ENCODE results near the gene MAMDC2.

MAMDC2 gene

GRCh38 chr9:70081120-70081495 lies 37.5 kb downstream of the MAMDC2 start:
- H3K9me3 ChIP-seq (ENCODE audit: insufficient read depth, low read depth, low read length) = no peaks in the 10 kb centered on the region
- H3K9ac ChIP-seq (ENCODE audit: low read depth, low read length, poor library complexity, severe bottlenecking) = no peak overlapping the region
- H3K79me2 ChIP-seq (ENCODE audit: insufficient read depth, low read length) = no peaks in the 10 kb centered on the region
- H3K27me3 ChIP-seq (ENCODE audit: insufficient read depth, low read length, poor library complexity, severe bottlenecking) = no peaks in the 10 kb centered on the region
- H3K9me2 ChIP-seq (replicated peaks; ENCODE audit: low read depth, low read length) = no peaks in the 10 kb centered on the region
- H4K20me1 ChIP-seq (ENCODE audit: insufficient read depth, low read length, poor library complexity, severe bottlenecking) = no peaks in the 10 kb centered on the region
- no peaks in the 10 kb centered on the region for H3F3A ChIP-seq (ENCODE audit: low read depth)
- no peak overlapping the region for H3K4me2 ChIP-seq (ENCODE audit: low read depth, low read length, poor library complexity, severe bottlenecking)
- H3K4me3 ChIP-seq (ENCODE audit: low read length, poor library complexity, severe bottlenecking) = no peak overlapping the region
- no peak for TF ChIP-seq CTCF (conservative IDR thresholded peaks at IDR 0.05; ENCODE audit: low read length)
- TF ChIP-seq EZH2phosphoT487 (IDR thresholded peaks at IDR 0.05; ENCODE audit: borderline replicate concordance) = no peak
- no peaks in the 10 kb centered on the region for H3K4me1 ChIP-seq (ENCODE audit: insufficient read depth, low read length, poor library complexity, severe bottlenecking)
- H2AFZ ChIP-seq (ENCODE audit: low read length) = no peak overlapping the region
- no peaks in the 10 kb centered on the region for H3K36me3 ChIP-seq (ENCODE audit: insufficient read depth, low read length)

- H3K4me2 ChIP-seq (ENCODE audit: low read depth, low read length, poor library complexity, severe bottlenecking) = no peak overlapping the region
- no peaks in the 10 kb centered on the region for H3K9me2 ChIP-seq (replicated peaks; ENCODE audit: low read depth, low read length)
- no peaks in the 10 kb centered on the region for H4K20me1 ChIP-seq (ENCODE audit: insufficient read depth, low read length, poor library complexity, severe bottlenecking)
- no peak overlapping the region for H3K4me3 ChIP-seq (ENCODE audit: low read length, poor library complexity, severe bottlenecking)
- no peaks in the 10 kb centered on the region for H3K79me2 ChIP-seq (ENCODE audit: insufficient read depth, low read length)
- H3K27me3 ChIP-seq (ENCODE audit: insufficient read depth, low read length, poor library complexity, severe bottlenecking) = no peaks in the 10 kb centered on the region
- no peak overlapping the region for H2AFZ ChIP-seq (ENCODE audit: low read length)
- no peaks in the 10 kb centered on the region for H3K4me1 ChIP-seq (ENCODE audit: insufficient read depth, low read length, poor library complexity, severe bottlenecking)
- no peak overlapping the region for H3K9ac ChIP-seq (ENCODE audit: low read depth, low read length, poor library complexity, severe bottlenecking)
- no peaks in the 10 kb centered on the region for H3K36me3 ChIP-seq (ENCODE audit: insufficient read depth, low read length)
- H3K9me3 ChIP-seq (ENCODE audit: insufficient read depth, low read depth, low read length) = no peaks in the 10 kb centered on the region
- no peaks in the 10 kb centered on the region for H3F3A ChIP-seq (ENCODE audit: low read depth)
- TF ChIP-seq CTCF (conservative IDR thresholded peaks at IDR 0.05; ENCODE audit: low read length) = no peak
- TF ChIP-seq EZH2phosphoT487 (IDR thresholded peaks at IDR 0.05; ENCODE audit: borderline replicate concordance) = no peak
These were observed 39.8 kb downstream of the MAMDC2 start for GRCh38 chr9:70083429-70083828.

- no peaks in the 10 kb centered on the region for H3K79me2 ChIP-seq (ENCODE audit: insufficient read depth, low read length)
- H3K4me3 ChIP-seq (ENCODE audit: low read length, poor library complexity, severe bottlenecking) = no peak overlapping the region
- H3K27me3 ChIP-seq (ENCODE audit: insufficient read depth, low read length, poor library complexity, severe bottlenecking) = no peaks in the 10 kb centered on the region
- H3K4me2 ChIP-seq (ENCODE audit: low read depth, low read length, poor library complexity, severe bottlenecking) = no peak overlapping the region
- no peak for TF ChIP-seq EZH2phosphoT487 (IDR thresholded peaks at IDR 0.05; ENCODE audit: borderline replicate concordance)
- no peak for TF ChIP-seq CTCF (conservative IDR thresholded peaks at IDR 0.05; ENCODE audit: low read length)
- no peaks in the 10 kb centered on the region for H3K36me3 ChIP-seq (ENCODE audit: insufficient read depth, low read length)
- H3K9me2 ChIP-seq (replicated peaks; ENCODE audit: low read depth, low read length) = no peaks in the 10 kb centered on the region
- no peak overlapping the region for H3K9ac ChIP-seq (ENCODE audit: low read depth, low read length, poor library complexity, severe bottlenecking)
- H2AFZ ChIP-seq (ENCODE audit: low read length) = no peak overlapping the region
- no peaks in the 10 kb centered on the region for H3F3A ChIP-seq (ENCODE audit: low read depth)
- no peaks in the 10 kb centered on the region for H3K9me3 ChIP-seq (ENCODE audit: insufficient read depth, low read depth, low read length)
- H3K4me1 ChIP-seq (ENCODE audit: insufficient read depth, low read length, poor library complexity, severe bottlenecking) = no peaks in the 10 kb centered on the region
- no peaks in the 10 kb centered on the region for H4K20me1 ChIP-seq (ENCODE audit: insufficient read depth, low read length, poor library complexity, severe bottlenecking)
These were observed 41.6 kb downstream of the MAMDC2 start for GRCh38 chr9:70085241-70085640.
